ENCODE results near the gene ZNF654. TPM values are rescaled to one million over a fixed set of nuclear protein-coding genes. Genes with fewer than 3 reads are reported as not detected.

Gene ZNF654
- total RNA-seq, 1 experiment from 2014 or later: 5.0 TPM

DNA sequence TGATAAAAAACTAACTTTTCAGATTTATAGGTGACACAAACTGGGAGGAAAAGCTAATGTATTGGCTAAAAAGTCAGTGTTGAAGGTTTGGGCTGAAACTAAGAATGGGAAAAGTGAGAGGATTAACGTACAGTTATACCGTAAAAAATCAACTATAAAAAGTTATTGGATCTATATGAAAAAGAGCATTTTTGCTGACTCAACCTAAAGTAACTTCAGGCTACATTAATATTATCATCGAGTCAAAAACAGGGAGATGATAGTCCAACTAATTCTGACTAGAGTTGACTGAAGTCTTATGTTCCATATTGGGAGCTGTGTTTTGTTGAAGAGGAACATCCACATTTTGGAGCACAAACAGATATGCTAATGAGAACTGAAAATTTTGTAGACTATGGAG is 19.9 kb downstream of the ZNF654 start:
- ATAC-seq (no peak), DNase-seq (no peak)
- Histone ChIP-seq H3K79me2 (ENCODE audit: low read length) (peaks cover 86% of the 10 kb centered on the region), H3K4me1 (ENCODE audit: insufficient read depth, low read length) (no peaks in the 10 kb centered on the region), H3K9me3 (ENCODE audit: low read length) (no peaks in the 10 kb centered on the region), H3F3A (ENCODE audit: low read length, unreplicated experiment) (no peaks in the 10 kb centered on the region), H3K4me3 (ENCODE audit: low read length) (no peak overlapping the region), H3K27me3 (ENCODE audit: low read length) (no peaks in the 10 kb centered on the region), H3K9ac (ENCODE audit: low read length) (no peak overlapping the region), H3K4me2 (ENCODE audit: low read length) (no peak overlapping the region), H4K20me1 (ENCODE audit: low read length) (no peaks in the 10 kb centered on the region), H3K27ac (ENCODE audit: low read length) (no peak overlapping the region), H3K36me3 (ENCODE audit: low read depth, low read length) (peaks cover 5% of the 10 kb centered on the region; the same call in 1 of the 2 replicates), H3K9me2 (replicated peaks; ENCODE audit: low read length) (no peaks in the 10 kb centered on the region), H2AFZ (ENCODE audit: low read length) (no peak overlapping the region)
- POLR2A ChIA-PET (ENCODE audit: unreplicated experiment): no interaction called here
- CTCF ChIA-PET: no interaction called here
- BruUV-seq (replicated peaks): no TSS peak
- intact Hi-C loops (cut with micrococcal nuclease): no loop called here
- no peak for TF ChIP-seq EZH2 (IDR thresholded peaks at IDR 0.05; ENCODE audit: low read length, unreplicated experiment)
- TF ChIP-seq, protein P1, sequence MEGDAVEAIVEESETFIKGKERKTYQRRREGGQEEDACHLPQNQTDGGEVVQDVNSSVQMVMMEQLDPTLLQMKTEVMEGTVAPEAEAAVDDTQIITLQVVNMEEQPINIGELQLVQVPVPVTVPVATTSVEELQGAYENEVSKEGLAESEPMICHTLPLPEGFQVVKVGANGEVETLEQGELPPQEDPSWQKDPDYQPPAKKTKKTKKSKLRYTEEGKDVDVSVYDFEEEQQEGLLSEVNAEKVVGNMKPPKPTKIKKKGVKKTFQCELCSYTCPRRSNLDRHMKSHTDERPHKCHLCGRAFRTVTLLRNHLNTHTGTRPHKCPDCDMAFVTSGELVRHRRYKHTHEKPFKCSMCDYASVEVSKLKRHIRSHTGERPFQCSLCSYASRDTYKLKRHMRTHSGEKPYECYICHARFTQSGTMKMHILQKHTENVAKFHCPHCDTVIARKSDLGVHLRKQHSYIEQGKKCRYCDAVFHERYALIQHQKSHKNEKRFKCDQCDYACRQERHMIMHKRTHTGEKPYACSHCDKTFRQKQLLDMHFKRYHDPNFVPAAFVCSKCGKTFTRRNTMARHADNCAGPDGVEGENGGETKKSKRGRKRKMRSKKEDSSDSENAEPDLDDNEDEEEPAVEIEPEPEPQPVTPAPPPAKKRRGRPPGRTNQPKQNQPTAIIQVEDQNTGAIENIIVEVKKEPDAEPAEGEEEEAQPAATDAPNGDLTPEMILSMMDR (conservative IDR thresholded peaks at IDR 0.05; ENCODE audit: low read depth, low read length): no peak
- TF ChIP-seq EZH2phosphoT487 (IDR thresholded peaks at IDR 0.05; ENCODE audit: borderline replicate concordance, low read length): no peak

GRCh38 chr3:88082854-88083253 is 23.8 kb downstream of the ZNF654 start:
- TF ChIP-seq EZH2phosphoT487 (IDR thresholded peaks at IDR 0.05; ENCODE audit: borderline replicate concordance, low read length): no peak
- TF ChIP-seq, protein P1 (conservative IDR thresholded peaks at IDR 0.05; ENCODE audit: low read depth, low read length): no peak
- TF ChIP-seq EZH2 (IDR thresholded peaks at IDR 0.05; ENCODE audit: low read length, unreplicated experiment): no peak
- H3K9ac ChIP-seq (ENCODE audit: low read length): no peak overlapping the region
- H3K36me3 ChIP-seq (ENCODE audit: low read depth, low read length): peaks cover 12% of the 10 kb centered on the region
- H3K4me2 ChIP-seq (ENCODE audit: low read length): no peak overlapping the region
- no peaks in the 10 kb centered on the region for H3K9me3 ChIP-seq (ENCODE audit: low read length)
- intact Hi-C loops (cut with micrococcal nuclease): no loop called here
- no peak overlapping the region for H3K27ac ChIP-seq (ENCODE audit: low read length)
- no peaks in the 10 kb centered on the region for H3K4me1 ChIP-seq (ENCODE audit: insufficient read depth, low read length)
- CTCF ChIA-PET: no interaction called here
- H3K9me2 ChIP-seq (replicated peaks; ENCODE audit: low read length): no peaks in the 10 kb centered on the region
- peaks cover 65% of the 10 kb centered on the region for H3K79me2 ChIP-seq (ENCODE audit: low read length)
- ATAC-seq (no peak), DNase-seq (no peak)
- H2AFZ ChIP-seq (ENCODE audit: low read length): no peak overlapping the region
- H3K27me3 ChIP-seq (ENCODE audit: low read length): no peaks in the 10 kb centered on the region
- no peak overlapping the region for H3K4me3 ChIP-seq (ENCODE audit: low read length)
- no peaks in the 10 kb centered on the region for H3F3A ChIP-seq (ENCODE audit: low read length, unreplicated experiment)
- H4K20me1 ChIP-seq (ENCODE audit: low read length): no peaks in the 10 kb centered on the region
- POLR2A ChIA-PET (ENCODE audit: unreplicated experiment): no interaction called here
- no TSS peak for BruUV-seq (replicated peaks)

GRCh38 chr3:88084097-88084501 is 25.0 kb downstream of the ZNF654 start:
- H3K4me3 ChIP-seq (ENCODE audit: low read length): no peak overlapping the region
- no peaks in the 10 kb centered on the region for H3K9me2 ChIP-seq (replicated peaks; ENCODE audit: low read length)
- H3F3A ChIP-seq (ENCODE audit: low read length, unreplicated experiment): no peaks in the 10 kb centered on the region
- peaks cover 15% of the 10 kb centered on the region for H3K36me3 ChIP-seq (ENCODE audit: low read depth, low read length)
- DNase-seq (no peak), ATAC-seq (no peak)
- no peaks in the 10 kb centered on the region for H3K4me1 ChIP-seq (ENCODE audit: insufficient read depth, low read length)
- no peak overlapping the region for H2AFZ ChIP-seq (ENCODE audit: low read length)
- TF ChIP-seq, protein P1 (conservative IDR thresholded peaks at IDR 0.05; ENCODE audit: low read depth, low read length): no peak
- TF ChIP-seq EZH2 (IDR thresholded peaks at IDR 0.05; ENCODE audit: low read length, unreplicated experiment): no peak
- TF ChIP-seq EZH2phosphoT487 (IDR thresholded peaks at IDR 0.05; ENCODE audit: borderline replicate concordance, low read length): no peak
- ChIA-PET CTCF (no interaction called here), POLR2A (ENCODE audit: unreplicated experiment) (no interaction called here)
- intact Hi-C loops (cut with micrococcal nuclease): no loop called here
- no peaks in the 10 kb centered on the region for H3K27me3 ChIP-seq (ENCODE audit: low read length)
- BruUV-seq (replicated peaks): no TSS peak
- no peak overlapping the region for H3K27ac ChIP-seq (ENCODE audit: low read length)
- H3K79me2 ChIP-seq (ENCODE audit: low read length): peaks cover 52% of the 10 kb centered on the region
- no peaks in the 10 kb centered on the region for H4K20me1 ChIP-seq (ENCODE audit: low read length)
- H3K9ac ChIP-seq (ENCODE audit: low read length): no peak overlapping the region
- no peaks in the 10 kb centered on the region for H3K9me3 ChIP-seq (ENCODE audit: low read length)
- no peak overlapping the region for H3K4me2 ChIP-seq (ENCODE audit: low read length)

Data from PC-3 (cell line).